ENCODE measurements around the gene DUXB. TPM values are rescaled to one million over a fixed set of nuclear protein-coding genes. Genes with fewer than 3 reads are reported as not detected.

Gene DUXB
- polyA plus RNA-seq, 3 donors = not detected

DNA sequence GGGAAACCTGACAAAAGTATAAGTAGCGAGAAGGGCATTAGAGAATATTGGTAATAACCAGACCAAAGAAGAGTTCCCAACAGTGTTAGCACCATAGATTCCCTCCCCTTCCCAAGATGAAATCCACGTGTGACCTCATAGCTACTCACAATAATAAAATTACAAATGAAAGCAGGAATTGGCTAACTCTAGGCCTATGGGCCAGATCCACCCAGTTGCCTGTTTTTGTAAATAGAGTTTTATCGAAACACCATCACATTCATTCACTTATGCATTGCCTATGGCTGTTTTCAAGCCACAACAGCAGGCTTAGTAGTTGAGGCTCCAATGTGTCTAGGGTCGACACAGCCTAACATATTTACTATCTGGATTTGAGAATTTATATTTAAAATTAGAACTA, 17.2 kb upstream of the DUXB start:
- Mint-ChIP-seq H3K4me3 (no peak overlapping the region), H3K36me3 (no peaks in the 10 kb centered on the region), H3K4me1 (no peaks in the 10 kb centered on the region), H3K27ac (no peak overlapping the region), H3K27me3 (ENCODE audit: low read depth in 3 of 3) (peaks cover 0 to 3% (median 2%) of the 10 kb centered on the region in 3 donors), H3K9me3 (peaks cover 17 to 26% (median 22%) of the 10 kb centered on the region in 7 donors)
- intact Hi-C loops (cut with micrococcal nuclease) = no loop called here
- H3K27me3 ChIP-seq (ENCODE audit: control insufficient read depth in 2 of 2, insufficient read depth in 2 of 2, low read length in 2 of 2) = no peaks in the 10 kb centered on the region
- H2AFZ ChIP-seq (ENCODE audit: insufficient read depth, low read depth, low read length, poor library complexity, severe bottlenecking) = no peak overlapping the region
- no peak overlapping the region for H3K9ac ChIP-seq (ENCODE audit: insufficient read depth, low read length, poor library complexity, severe bottlenecking)
- TF ChIP-seq, protein P1, sequence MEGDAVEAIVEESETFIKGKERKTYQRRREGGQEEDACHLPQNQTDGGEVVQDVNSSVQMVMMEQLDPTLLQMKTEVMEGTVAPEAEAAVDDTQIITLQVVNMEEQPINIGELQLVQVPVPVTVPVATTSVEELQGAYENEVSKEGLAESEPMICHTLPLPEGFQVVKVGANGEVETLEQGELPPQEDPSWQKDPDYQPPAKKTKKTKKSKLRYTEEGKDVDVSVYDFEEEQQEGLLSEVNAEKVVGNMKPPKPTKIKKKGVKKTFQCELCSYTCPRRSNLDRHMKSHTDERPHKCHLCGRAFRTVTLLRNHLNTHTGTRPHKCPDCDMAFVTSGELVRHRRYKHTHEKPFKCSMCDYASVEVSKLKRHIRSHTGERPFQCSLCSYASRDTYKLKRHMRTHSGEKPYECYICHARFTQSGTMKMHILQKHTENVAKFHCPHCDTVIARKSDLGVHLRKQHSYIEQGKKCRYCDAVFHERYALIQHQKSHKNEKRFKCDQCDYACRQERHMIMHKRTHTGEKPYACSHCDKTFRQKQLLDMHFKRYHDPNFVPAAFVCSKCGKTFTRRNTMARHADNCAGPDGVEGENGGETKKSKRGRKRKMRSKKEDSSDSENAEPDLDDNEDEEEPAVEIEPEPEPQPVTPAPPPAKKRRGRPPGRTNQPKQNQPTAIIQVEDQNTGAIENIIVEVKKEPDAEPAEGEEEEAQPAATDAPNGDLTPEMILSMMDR (IDR thresholded peaks at IDR 0.05) = no peak
- H3K36me3 ChIP-seq (replicated peaks in 1 of 2; ENCODE audit: control insufficient read depth in 1 of 2, insufficient read depth in 2 of 2, low read length in 2 of 2) = no peaks in the 10 kb centered on the region
- H3K4me3 ChIP-seq (replicated peaks in 1 of 3; ENCODE audit: low read depth in 2 of 3, low read length in 3 of 3) = no peak overlapping the region
- peaks cover 12 to 23% of the 10 kb centered on the region in 2 donors for H3K9me3 ChIP-seq (replicated peaks in 1 of 2; ENCODE audit: control insufficient read depth in 1 of 2, insufficient read depth in 1 of 2, low read length in 2 of 2)
- WGBS (ENCODE audit: insufficient coverage) = no CpG with 5 or more reads among the region's 4 CpGs
- H3K79me2 ChIP-seq (ENCODE audit: insufficient read depth, low read length) = no peaks in the 10 kb centered on the region
- no peak overlapping the region for H3K27ac ChIP-seq (ENCODE audit: low read depth in 1 of 2, low read length in 2 of 2)
- H4K20me1 ChIP-seq (ENCODE audit: insufficient read depth, low read length) = no peaks in the 10 kb centered on the region
- no peak for DNase-seq
- H3K4me1 ChIP-seq (ENCODE audit: control insufficient read depth in 1 of 2, insufficient read depth in 2 of 2, low read length in 2 of 2) = no peaks in the 10 kb centered on the region
- no peak overlapping the region for H3K4me2 ChIP-seq (replicated peaks; ENCODE audit: extremely low read depth, low read length, poor library complexity, severe bottlenecking)

DNA sequence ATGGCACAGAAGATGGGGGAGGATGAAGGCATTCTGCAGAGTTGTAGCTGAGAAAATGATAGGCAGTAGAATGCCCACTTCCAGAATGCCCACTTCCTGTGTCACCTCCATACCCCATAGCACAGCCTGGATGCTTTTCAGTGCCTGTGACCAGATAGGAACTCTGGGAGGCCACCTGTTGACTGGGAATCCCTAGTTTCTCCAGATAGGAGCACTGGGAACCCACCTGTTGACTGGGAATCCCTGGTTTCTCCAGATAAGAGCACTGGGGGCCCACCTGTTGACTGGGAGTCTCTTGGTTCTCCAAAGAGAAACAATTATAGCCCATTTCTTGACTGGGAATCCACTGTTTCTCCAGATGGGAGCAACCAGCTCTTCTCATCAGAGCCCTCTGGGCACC, 13.4 kb upstream of the DUXB start:
- Mint-ChIP-seq H3K27me3 (ENCODE audit: low read depth in 3 of 3) (peaks cover 0 to 5% (median 3%) of the 10 kb centered on the region in 3 donors), H3K36me3 (no peaks in the 10 kb centered on the region), H3K4me3 (no peak overlapping the region)

More for the DNA sequence above, 13.4 kb upstream of the DUXB start:
- no peak overlapping the region for H3K27ac ChIP-seq (ENCODE audit: low read depth in 1 of 2, low read length in 2 of 2)
- peaks cover 22 to 34% of the 10 kb centered on the region in 2 donors for H3K9me3 ChIP-seq (replicated peaks in 1 of 2; ENCODE audit: control insufficient read depth in 1 of 2, insufficient read depth in 1 of 2, low read length in 2 of 2)
- peaks cover 19 to 33% (median 27%) of the 10 kb centered on the region in 7 donors for H3K9me3 Mint-ChIP-seq
- DNase-seq = no peak
- no peaks in the 10 kb centered on the region for H3K4me1 ChIP-seq (ENCODE audit: control insufficient read depth in 1 of 2, insufficient read depth in 2 of 2, low read length in 2 of 2)
- no peaks in the 10 kb centered on the region for H3K79me2 ChIP-seq (ENCODE audit: insufficient read depth, low read length)
- H3K4me3 ChIP-seq (replicated peaks in 1 of 3; ENCODE audit: low read depth in 2 of 3, low read length in 3 of 3) = no peak overlapping the region
- H3K4me1 Mint-ChIP-seq = no peaks in the 10 kb centered on the region
- TF ChIP-seq, protein P1 (IDR thresholded peaks at IDR 0.05) = no peak
- no peaks in the 10 kb centered on the region for H4K20me1 ChIP-seq (ENCODE audit: insufficient read depth, low read length)
- H3K27ac Mint-ChIP-seq = no peak overlapping the region
- H2AFZ ChIP-seq (ENCODE audit: insufficient read depth, low read depth, low read length, poor library complexity, severe bottlenecking) = no peak overlapping the region
- no peak overlapping the region for H3K4me2 ChIP-seq (replicated peaks; ENCODE audit: extremely low read depth, low read length, poor library complexity, severe bottlenecking)
- H3K9ac ChIP-seq (ENCODE audit: insufficient read depth, low read length, poor library complexity, severe bottlenecking) = no peak overlapping the region
- H3K36me3 ChIP-seq (replicated peaks in 1 of 2; ENCODE audit: control insufficient read depth in 1 of 2, insufficient read depth in 2 of 2, low read length in 2 of 2) = no peaks in the 10 kb centered on the region
- intact Hi-C loops (cut with micrococcal nuclease) = no loop called here
- no peaks in the 10 kb centered on the region for H3K27me3 ChIP-seq (ENCODE audit: control insufficient read depth in 2 of 2, insufficient read depth in 2 of 2, low read length in 2 of 2)

Measured in CD14-positive monocyte (primary cell).